Panc1 (cell line): ENCODE measurements around the gene MDGA2. TPM values are rescaled to one million over a fixed set of nuclear protein-coding genes. Genes with fewer than 3 reads are reported as not detected.

Source experiments
- ATAC-seq: fragments of 200-7000 bp; cut with Tn5 transposase; 2 replicates; pipeline ENCODE4 v1.9.1; 2020; ENCODE audit warnings: mild to moderate bottlenecking, moderate library complexity
- BruUV-seq: library from RNA; stranded (reverse); fragments of 400-500 nt; replicated peaks from 2 replicates; lab custom pipeline; 2021; lab: Mats Ljungman, UMichigan
- CTCF ChIA-PET: fragments of 300-600 bp; sonication (Branson Sonifier 250); formaldehyde crosslinking; loops from one replicate; lab custom pipeline; 2022; ENCODE audit warnings: antibody characterized with exemption; lab: Charles Lee
- POLR2A ChIA-PET: fragments of 300-600 bp; sonication (Branson Sonifier 250); formaldehyde crosslinking; loops from one replicate; lab custom pipeline; 2022; ENCODE audit warnings: antibody characterized with exemption; lab: Charles Lee
- DNase-seq: peaks from one replicate; pipeline ENCODE4 v3.0.0-alpha.2; 2010; ENCODE audit warnings: low read depth, low spot score
- H3K27ac ChIP-seq: 2 replicates; pipeline ENCODE4 v1.5.1; 2011; ENCODE audit warnings: mild to moderate bottlenecking, low read length, inconsistent platforms
- H3K27me3 ChIP-seq: fragments of 200-500 bp; sonication (Bioruptor generic); 2 replicates; pipeline ENCODE4 v1.6.0; 2014; ENCODE audit warnings: low read length, inconsistent platforms; ENCODE audit not compliant: control insufficient read depth, insufficient read depth
- H3K36me3 ChIP-seq: fragments of 200-500 bp; sonication (Bioruptor generic); 2 replicates; pipeline ENCODE4 v1.5.1; 2014; ENCODE audit warnings: inconsistent platforms, mild to moderate bottlenecking, low read length, moderate library complexity; ENCODE audit not compliant: control insufficient read depth, insufficient read depth
- H3K4me1 ChIP-seq: 2 replicates; pipeline ENCODE4 v1.5.1; 2011; ENCODE audit warnings: inconsistent platforms, mild to moderate bottlenecking, low read length, moderate library complexity; ENCODE audit not compliant: control insufficient read depth, insufficient read depth
- H3K4me3 ChIP-seq, 2 experiments: 2 replicates each; pipeline ENCODE4 v1.5.1; 2011 to 2012; ENCODE audit warnings: low read depth in 2 of 2, low read length in 2 of 2, mild to moderate bottlenecking in 2 of 2, inconsistent platforms in 1 of 2, moderate library complexity in 1 of 2
- H3K9me3 ChIP-seq: fragments of 200-500 bp; sonication (Bioruptor generic); 2 replicates; pipeline ENCODE4 v1.5.1; 2014; ENCODE audit warnings: low read depth, mild to moderate bottlenecking, inconsistent platforms, low read length, moderate library complexity; ENCODE audit not compliant: control insufficient read depth, insufficient read depth
- POLR2AphosphoS5 ChIP-seq: IDR thresholded peaks from 2 replicates; pipeline ENCODE4 v1.6.1; 2012; ENCODE audit warnings: mild to moderate bottlenecking, low read depth, low read length, moderate library complexity
- SIN3A ChIP-seq: IDR thresholded peaks from 2 replicates; pipeline ENCODE4 v1.6.1; 2012; ENCODE audit warnings: low read depth, mild to moderate bottlenecking, low read length, moderate library complexity, borderline replicate concordance; ENCODE audit not compliant: insufficient read depth
- TCF7L2 ChIP-seq: IDR thresholded peaks from 2 replicates; pipeline ENCODE4 v1.6.1; 2011; ENCODE audit warnings: mild to moderate bottlenecking, low read depth, low read length, inconsistent platforms
- in situ Hi-C: cut with HindIII; loops from 2 replicates; pipeline ENCODE4 v1.10.0; 2016; ENCODE audit warnings: low sequenced_read_pairs, low pct_unique_long_range_greater_than_20kb
- intact Hi-C: fragments of 100-400 bp; cut with micrococcal nuclease; formaldehyde crosslinking; loops from one replicate; pipeline ENCODE4 v1.10.0; 2022; ENCODE audit not compliant: unreplicated experiment
- total RNA-seq: library from RNA; stranded (reverse); gene quantifications from one replicate; pipeline ENCODE4 v1.2.1, GENCODE V29; 2021; ENCODE audit not compliant: unreplicated experiment
- TF ChIP-seq, protein P1 (sequence below): fragments of 450-650 bp; IDR thresholded peaks from 2 replicates; pipeline ENCODE4 v1.5.1; 2017; ENCODE audit warnings: mild to moderate bottlenecking
- TF ChIP-seq, protein P2 (sequence below), 2 experiments: IDR thresholded peaks; 2 replicates each; pipeline ENCODE4 v1.6.1; 2011 to 2012; ENCODE audit warnings: low read depth in 2 of 2, control low read depth in 1 of 2, low read length in 1 of 2, mild to moderate bottlenecking in 1 of 2, moderate library complexity in 1 of 2; ENCODE audit not compliant: insufficient read depth in 1 of 2

Gene MDGA2
- total RNA-seq, 1 experiment from 2014 or later, result not detected

GRCh38 chr14:46973295-46973694, 702.1 kb downstream of the MDGA2 start:
- DNase-seq, result no peak
- intact Hi-C loops (no loop called here), in situ Hi-C loops (no loop called here)
- no peaks in the 10 kb centered on the region for H3K27me3 ChIP-seq
- ChIA-PET CTCF (no interaction called here), POLR2A (no interaction called here)
- H3K9me3 ChIP-seq, result no peaks in the 10 kb centered on the region
- H3K4me1 ChIP-seq, result no peaks in the 10 kb centered on the region
- TF ChIP-seq POLR2AphosphoS5, result no peak
- H3K27ac ChIP-seq, result no peak overlapping the region
- no peak for ATAC-seq
- no TSS peak for BruUV-seq
- H3K36me3 ChIP-seq, result no peaks in the 10 kb centered on the region
- no peak overlapping the region for H3K4me3 ChIP-seq

DNA sequence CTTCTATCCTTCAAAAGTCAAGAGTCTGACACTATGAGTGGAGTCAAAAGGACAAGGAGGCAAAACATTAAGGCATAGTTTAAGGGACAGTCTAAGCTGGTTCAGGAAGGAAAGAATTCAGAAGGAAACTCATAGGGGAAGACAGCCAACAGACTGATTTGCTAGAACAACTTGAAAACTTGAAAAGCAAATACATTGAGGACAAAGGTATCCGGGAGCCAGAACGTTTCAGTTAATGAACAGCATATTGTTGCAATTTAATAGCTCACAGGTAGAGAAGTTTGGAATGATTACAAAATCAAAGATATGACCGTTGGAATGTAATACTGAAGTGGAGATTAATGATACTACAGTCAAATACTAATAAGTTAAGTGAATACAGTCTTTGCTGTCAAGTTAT, 711.0 kb downstream of the MDGA2 start:
- Histone ChIP-seq H3K27ac (no peak overlapping the region), H3K36me3 (no peaks in the 10 kb centered on the region), H3K27me3 (no peaks in the 10 kb centered on the region), H3K9me3 (no peaks in the 10 kb centered on the region), H3K4me3 (no peak overlapping the region), H3K4me1 (no peaks in the 10 kb centered on the region)
- CTCF ChIA-PET, result no interaction called here
- in situ Hi-C loops, result no loop called here
- intact Hi-C loops, result no loop called here
- TF ChIP-seq, protein P1, sequence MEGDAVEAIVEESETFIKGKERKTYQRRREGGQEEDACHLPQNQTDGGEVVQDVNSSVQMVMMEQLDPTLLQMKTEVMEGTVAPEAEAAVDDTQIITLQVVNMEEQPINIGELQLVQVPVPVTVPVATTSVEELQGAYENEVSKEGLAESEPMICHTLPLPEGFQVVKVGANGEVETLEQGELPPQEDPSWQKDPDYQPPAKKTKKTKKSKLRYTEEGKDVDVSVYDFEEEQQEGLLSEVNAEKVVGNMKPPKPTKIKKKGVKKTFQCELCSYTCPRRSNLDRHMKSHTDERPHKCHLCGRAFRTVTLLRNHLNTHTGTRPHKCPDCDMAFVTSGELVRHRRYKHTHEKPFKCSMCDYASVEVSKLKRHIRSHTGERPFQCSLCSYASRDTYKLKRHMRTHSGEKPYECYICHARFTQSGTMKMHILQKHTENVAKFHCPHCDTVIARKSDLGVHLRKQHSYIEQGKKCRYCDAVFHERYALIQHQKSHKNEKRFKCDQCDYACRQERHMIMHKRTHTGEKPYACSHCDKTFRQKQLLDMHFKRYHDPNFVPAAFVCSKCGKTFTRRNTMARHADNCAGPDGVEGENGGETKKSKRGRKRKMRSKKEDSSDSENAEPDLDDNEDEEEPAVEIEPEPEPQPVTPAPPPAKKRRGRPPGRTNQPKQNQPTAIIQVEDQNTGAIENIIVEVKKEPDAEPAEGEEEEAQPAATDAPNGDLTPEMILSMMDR, result no peak
- TF ChIP-seq POLR2AphosphoS5 (no peak), SIN3A (no peak), TCF7L2 (no peak)
- TF ChIP-seq, protein P2, sequence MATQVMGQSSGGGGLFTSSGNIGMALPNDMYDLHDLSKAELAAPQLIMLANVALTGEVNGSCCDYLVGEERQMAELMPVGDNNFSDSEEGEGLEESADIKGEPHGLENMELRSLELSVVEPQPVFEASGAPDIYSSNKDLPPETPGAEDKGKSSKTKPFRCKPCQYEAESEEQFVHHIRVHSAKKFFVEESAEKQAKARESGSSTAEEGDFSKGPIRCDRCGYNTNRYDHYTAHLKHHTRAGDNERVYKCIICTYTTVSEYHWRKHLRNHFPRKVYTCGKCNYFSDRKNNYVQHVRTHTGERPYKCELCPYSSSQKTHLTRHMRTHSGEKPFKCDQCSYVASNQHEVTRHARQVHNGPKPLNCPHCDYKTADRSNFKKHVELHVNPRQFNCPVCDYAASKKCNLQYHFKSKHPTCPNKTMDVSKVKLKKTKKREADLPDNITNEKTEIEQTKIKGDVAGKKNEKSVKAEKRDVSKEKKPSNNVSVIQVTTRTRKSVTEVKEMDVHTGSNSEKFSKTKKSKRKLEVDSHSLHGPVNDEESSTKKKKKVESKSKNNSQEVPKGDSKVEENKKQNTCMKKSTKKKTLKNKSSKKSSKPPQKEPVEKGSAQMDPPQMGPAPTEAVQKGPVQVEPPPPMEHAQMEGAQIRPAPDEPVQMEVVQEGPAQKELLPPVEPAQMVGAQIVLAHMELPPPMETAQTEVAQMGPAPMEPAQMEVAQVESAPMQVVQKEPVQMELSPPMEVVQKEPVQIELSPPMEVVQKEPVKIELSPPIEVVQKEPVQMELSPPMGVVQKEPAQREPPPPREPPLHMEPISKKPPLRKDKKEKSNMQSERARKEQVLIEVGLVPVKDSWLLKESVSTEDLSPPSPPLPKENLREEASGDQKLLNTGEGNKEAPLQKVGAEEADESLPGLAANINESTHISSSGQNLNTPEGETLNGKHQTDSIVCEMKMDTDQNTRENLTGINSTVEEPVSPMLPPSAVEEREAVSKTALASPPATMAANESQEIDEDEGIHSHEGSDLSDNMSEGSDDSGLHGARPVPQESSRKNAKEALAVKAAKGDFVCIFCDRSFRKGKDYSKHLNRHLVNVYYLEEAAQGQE (IDR thresholded peaks at IDR 0.05; ENCODE audit: insufficient read depth in 1 of 2, low read depth in 2 of 2, low read length in 1 of 2), result no peak
- POLR2A ChIA-PET, result no interaction called here
- no TSS peak for BruUV-seq
- ATAC-seq (no peak), DNase-seq (no peak)

- no peak overlapping the region for H3K27ac ChIP-seq
- H3K36me3 ChIP-seq, result no peaks in the 10 kb centered on the region
- in situ Hi-C loops (no loop called here), intact Hi-C loops (no loop called here)
- BruUV-seq, result no TSS peak
- H3K4me3 ChIP-seq, result no peak overlapping the region
- no peaks in the 10 kb centered on the region for H3K27me3 ChIP-seq
- ChIA-PET POLR2A (no interaction called here), CTCF (no interaction called here)
- H3K9me3 ChIP-seq, result no peaks in the 10 kb centered on the region
- DNase-seq, result no peak
- H3K4me1 ChIP-seq, result no peaks in the 10 kb centered on the region
- no peak for TF ChIP-seq TCF7L2
- TF ChIP-seq, protein P2 (IDR thresholded peaks at IDR 0.05; ENCODE audit: insufficient read depth in 1 of 2, low read depth in 2 of 2, low read length in 1 of 2), result no peak
- TF ChIP-seq SIN3A, result no peak
- TF ChIP-seq, protein P1, result no peak
- no peak for TF ChIP-seq POLR2AphosphoS5
- ATAC-seq, result no peak
Measured at GRCh38 chr14:46951103-46951502, 724.3 kb downstream of the MDGA2 start.
